Measurements from ENCODE around the gene RPS6KB1.

DNA sequence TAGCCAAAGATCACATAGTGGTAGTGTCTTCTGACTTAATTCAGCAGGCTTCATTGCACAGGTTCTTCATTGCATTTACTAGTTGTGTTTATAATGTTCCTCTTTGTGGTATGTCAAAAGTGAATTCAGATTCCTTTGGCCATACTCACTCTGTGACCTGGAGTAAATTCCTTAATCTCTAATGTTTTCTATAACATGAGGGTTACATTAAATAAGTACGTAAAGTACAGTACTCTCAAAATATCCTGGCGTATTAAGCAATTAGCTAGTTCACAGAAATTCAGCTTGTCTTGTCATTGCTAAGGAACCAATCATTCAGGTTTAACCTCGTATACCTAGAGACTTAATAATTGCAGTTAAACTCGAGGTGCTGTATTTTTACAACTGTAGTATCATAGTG, 4.2 kb downstream of the RPS6KB1 start:
- TF ChIP-seq ZSCAN29 (IDR thresholded peaks at IDR 0.05) (no peak), EP300 (IDR thresholded peaks at IDR 0.05; ENCODE audit: borderline replicate concordance in 1 of 2, control insufficient read depth in 1 of 2, low read depth in 2 of 2, low read length in 2 of 2) (no peak), NFYA (IDR thresholded peaks at IDR 0.05; ENCODE audit: borderline replicate concordance, low read depth, low read length) (no peak)
- TF ChIP-seq, protein P1, sequence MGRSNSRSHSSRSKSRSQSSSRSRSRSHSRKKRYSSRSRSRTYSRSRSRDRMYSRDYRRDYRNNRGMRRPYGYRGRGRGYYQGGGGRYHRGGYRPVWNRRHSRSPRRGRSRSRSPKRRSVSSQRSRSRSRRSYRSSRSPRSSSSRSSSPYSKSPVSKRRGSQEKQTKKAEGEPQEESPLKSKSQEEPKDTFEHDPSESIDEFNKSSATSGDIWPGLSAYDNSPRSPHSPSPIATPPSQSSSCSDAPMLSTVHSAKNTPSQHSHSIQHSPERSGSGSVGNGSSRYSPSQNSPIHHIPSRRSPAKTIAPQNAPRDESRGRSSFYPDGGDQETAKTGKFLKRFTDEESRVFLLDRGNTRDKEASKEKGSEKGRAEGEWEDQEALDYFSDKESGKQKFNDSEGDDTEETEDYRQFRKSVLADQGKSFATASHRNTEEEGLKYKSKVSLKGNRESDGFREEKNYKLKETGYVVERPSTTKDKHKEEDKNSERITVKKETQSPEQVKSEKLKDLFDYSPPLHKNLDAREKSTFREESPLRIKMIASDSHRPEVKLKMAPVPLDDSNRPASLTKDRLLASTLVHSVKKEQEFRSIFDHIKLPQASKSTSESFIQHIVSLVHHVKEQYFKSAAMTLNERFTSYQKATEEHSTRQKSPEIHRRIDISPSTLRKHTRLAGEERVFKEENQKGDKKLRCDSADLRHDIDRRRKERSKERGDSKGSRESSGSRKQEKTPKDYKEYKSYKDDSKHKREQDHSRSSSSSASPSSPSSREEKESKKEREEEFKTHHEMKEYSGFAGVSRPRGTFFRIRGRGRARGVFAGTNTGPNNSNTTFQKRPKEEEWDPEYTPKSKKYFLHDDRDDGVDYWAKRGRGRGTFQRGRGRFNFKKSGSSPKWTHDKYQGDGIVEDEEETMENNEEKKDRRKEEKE (IDR thresholded peaks at IDR 0.05) = no peak

Data from GM12878 (cell line).